HEK293 (cell line): ENCODE results near the gene TMEM184B.

Experiments
- BCL11B ChIP-seq: fragments of 450-650 bp; formaldehyde crosslinking; IDR thresholded peaks from 2 replicates; pipeline ENCODE4 v1.5.1; 2016; ENCODE audit warnings: low read depth, missing biosample characterization, missing genetic modification characterization
- EGR2 ChIP-seq: fragments of 450-650 bp; formaldehyde crosslinking; IDR thresholded peaks from 2 replicates; pipeline ENCODE4 v1.5.1; 2016; ENCODE audit warnings: low read depth, missing biosample characterization, missing genetic modification characterization
- GLIS1 ChIP-seq: fragments of 450-650 bp; formaldehyde crosslinking; IDR thresholded peaks from 2 replicates; pipeline ENCODE4 v1.5.1; 2016; ENCODE audit warnings: missing biosample characterization, missing genetic modification characterization
- GLIS2 ChIP-seq: fragments of 450-650 bp; formaldehyde crosslinking; IDR thresholded peaks from 2 replicates; pipeline ENCODE4 v1.5.1; 2016; ENCODE audit warnings: missing biosample characterization, missing genetic modification characterization
- INSM2 ChIP-seq: fragments of 450-650 bp; formaldehyde crosslinking; IDR thresholded peaks from 2 replicates; pipeline ENCODE4 v1.5.1; 2016; ENCODE audit warnings: missing biosample characterization, missing genetic modification characterization
- KLF17 ChIP-seq: fragments of 450-650 bp; formaldehyde crosslinking; IDR thresholded peaks from 2 replicates; pipeline ENCODE4 v1.5.1; 2016; ENCODE audit warnings: missing biosample characterization, missing genetic modification characterization
- KLF8 ChIP-seq: fragments of 450-650 bp; formaldehyde crosslinking; IDR thresholded peaks from 2 replicates; pipeline ENCODE4 v1.5.1; 2016; ENCODE audit warnings: missing biosample characterization, missing genetic modification characterization
- PRDM4 ChIP-seq: fragments of 450-650 bp; formaldehyde crosslinking; IDR thresholded peaks from 2 replicates; pipeline ENCODE4 v1.5.1; 2017; ENCODE audit warnings: missing biosample characterization, missing genetic modification characterization
- PRDM6 ChIP-seq: fragments of 450-650 bp; formaldehyde crosslinking; IDR thresholded peaks from 2 replicates; pipeline ENCODE4 v1.5.1; 2017; ENCODE audit warnings: missing biosample characterization, missing genetic modification characterization
- SETDB1 ChIP-seq: IDR thresholded peaks from one replicate; pipeline ENCODE4 v1.6.1; 2017; ENCODE audit warnings: mild to moderate bottlenecking, low read length, moderate library complexity, mixed read lengths; ENCODE audit not compliant: insufficient read length
- TCF7L2 ChIP-seq: IDR thresholded peaks from 2 replicates; pipeline ENCODE4 v1.6.1; 2011; ENCODE audit warnings: low read depth, mild to moderate bottlenecking, inconsistent platforms, low read length, moderate library complexity, borderline replicate concordance
- ZBTB20 ChIP-seq: fragments of 450-650 bp; formaldehyde crosslinking; IDR thresholded peaks from 2 replicates; pipeline ENCODE4 v1.5.1; 2016; ENCODE audit warnings: missing biosample characterization, missing genetic modification characterization
- ZBTB44 ChIP-seq: fragments of 450-650 bp; IDR thresholded peaks from 2 replicates; pipeline ENCODE4 v1.5.1; 2018; ENCODE audit warnings: missing biosample characterization, mild to moderate bottlenecking, missing genetic modification characterization
- ZEB2 ChIP-seq: fragments of 450-650 bp; formaldehyde crosslinking; IDR thresholded peaks from 2 replicates; pipeline ENCODE4 v1.5.1; 2016; ENCODE audit warnings: missing biosample characterization, missing genetic modification characterization
- ZFP41 ChIP-seq: fragments of 450-650 bp; formaldehyde crosslinking; IDR thresholded peaks from 2 replicates; pipeline ENCODE4 v1.5.1; 2016; ENCODE audit warnings: missing biosample characterization, missing genetic modification characterization, borderline replicate concordance
- ZFP69B ChIP-seq: fragments of 450-650 bp; formaldehyde crosslinking; IDR thresholded peaks from 2 replicates; pipeline ENCODE4 v1.5.1; 2016; ENCODE audit warnings: missing biosample characterization, missing genetic modification characterization
- ZNF121 ChIP-seq: fragments of 450-650 bp; formaldehyde crosslinking; IDR thresholded peaks from 2 replicates; pipeline ENCODE4 v1.5.1; 2016; ENCODE audit warnings: missing biosample characterization, missing genetic modification characterization
- ZNF157 ChIP-seq: fragments of 450-650 bp; formaldehyde crosslinking; IDR thresholded peaks from 2 replicates; pipeline ENCODE4 v1.5.1; 2016; ENCODE audit warnings: missing biosample characterization, missing genetic modification characterization
- ZNF184 ChIP-seq: fragments of 450-650 bp; IDR thresholded peaks from 2 replicates; pipeline ENCODE4 v1.5.1; 2018; ENCODE audit warnings: missing biosample characterization, mild to moderate bottlenecking, missing genetic modification characterization
- ZNF2 ChIP-seq: fragments of 450-650 bp; formaldehyde crosslinking; IDR thresholded peaks from 2 replicates; pipeline ENCODE4 v1.5.1; 2016; ENCODE audit warnings: missing biosample characterization, missing genetic modification characterization
- ZNF24 ChIP-seq: fragments of 450-650 bp; formaldehyde crosslinking; IDR thresholded peaks from 2 replicates; pipeline ENCODE4 v1.5.1; 2016; ENCODE audit warnings: missing biosample characterization, missing genetic modification characterization
- ZNF350 ChIP-seq: fragments of 450-650 bp; formaldehyde crosslinking; IDR thresholded peaks from 2 replicates; pipeline ENCODE4 v1.5.0; 2017; ENCODE audit warnings: missing biosample characterization, mild to moderate bottlenecking, missing genetic modification characterization
- ZNF366 ChIP-seq: fragments of 450-650 bp; formaldehyde crosslinking; conservative IDR thresholded peaks from 2 replicates; pipeline ENCODE4 v1.5.1; 2016; ENCODE audit warnings: missing biosample characterization, missing genetic modification characterization
- ZNF394 ChIP-seq: fragments of 450-650 bp; formaldehyde crosslinking; IDR thresholded peaks from 2 replicates; pipeline ENCODE4 v1.5.1; 2016; ENCODE audit warnings: missing biosample characterization, missing genetic modification characterization, mild to moderate bottlenecking, moderate library complexity, borderline replicate concordance
- ZNF426 ChIP-seq: fragments of 450-650 bp; formaldehyde crosslinking; IDR thresholded peaks from 2 replicates; pipeline ENCODE4 v1.5.1; 2017; ENCODE audit warnings: missing biosample characterization, missing genetic modification characterization, mild to moderate bottlenecking, inconsistent platforms, moderate library complexity
- ZNF560 ChIP-seq: fragments of 450-650 bp; formaldehyde crosslinking; IDR thresholded peaks from 2 replicates; pipeline ENCODE4 v1.5.1; 2017; ENCODE audit warnings: missing biosample characterization, missing genetic modification characterization, borderline replicate concordance
- ZNF580 ChIP-seq: fragments of 450-650 bp; formaldehyde crosslinking; IDR thresholded peaks from 2 replicates; pipeline ENCODE4 v1.5.1; 2016; ENCODE audit warnings: missing biosample characterization, missing genetic modification characterization
- ZNF624 ChIP-seq: fragments of 450-650 bp; formaldehyde crosslinking; IDR thresholded peaks from 2 replicates; pipeline ENCODE4 v1.5.1; 2017; ENCODE audit warnings: missing biosample characterization, missing genetic modification characterization
- ZNF707 ChIP-seq: fragments of 450-650 bp; formaldehyde crosslinking; IDR thresholded peaks from 2 replicates; pipeline ENCODE4 v1.5.1; 2016; ENCODE audit warnings: missing biosample characterization, missing genetic modification characterization
- ZSCAN16 ChIP-seq: fragments of 450-650 bp; formaldehyde crosslinking; IDR thresholded peaks from 2 replicates; pipeline ENCODE4 v1.5.1; 2016; ENCODE audit warnings: missing biosample characterization, missing genetic modification characterization

TMEM184B gene

GRCh38 chr22:38316364-38317121 lies 43.7 kb upstream of the TMEM184B start (continued):
- TF ChIP-seq BCL11B (tag by site-specific recombination) (no peak), ZNF121 (no peak), ZEB2 (tag by site-specific recombination) (peak; percentile 68; the same call in 1 of the 2 replicates), KLF8 (tag by site-specific recombination) (peak; percentile 31; the same call in 1 of the 2 replicates), ZNF426 (tag by site-specific recombination) (no peak), ZFP41 (tag by site-specific recombination) (no peak), ZNF366 (tag by site-specific recombination) (no peak), INSM2 (tag by site-specific recombination) (no peak), TCF7L2 (no peak), SETDB1 (no peak), GLIS1 (tag by site-specific recombination) (peak; percentile 83), ZNF707 (tag by site-specific recombination) (no peak), ZNF580 (tag by site-specific recombination) (no peak), GLIS2 (peak; percentile 79), ZNF24 (tag by site-specific recombination) (no peak), ZFP69B (tag by site-specific recombination) (no peak), ZSCAN16 (tag by site-specific recombination) (no peak), ZNF157 (tag by site-specific recombination) (no peak), ZNF350 (tag by site-specific recombination) (no peak), ZNF560 (tag by site-specific recombination) (no peak), ZNF624 (tag by site-specific recombination) (no peak), ZBTB44 (no peak), PRDM4 (tag by site-specific recombination) (no peak), PRDM6 (tag by site-specific recombination) (no peak), EGR2 (tag by site-specific recombination) (0 out of 2 replicates have a peak, but pooled peaks have one; percentile 25), ZNF394 (tag by site-specific recombination) (no peak), KLF17 (tag by site-specific recombination) (no peak), ZNF184 (no peak), ZBTB20 (peak; percentile 27; the same call in 1 of the 2 replicates), ZNF2 (tag by site-specific recombination) (no peak)
